ENCODE results near the gene SLC25A21. TPM values are rescaled to one million over a fixed set of nuclear protein-coding genes. Genes with fewer than 3 reads are reported as not detected.

SLC25A21 gene
- total RNA-seq, 4 donors from 2014 or later = 0.08 to 0.29 TPM; not detected in 2

- 57 to 61% methylated on average over 5 of the region's 5 CpGs for WGBS, 2 donors
- H3K4me3 ChIP-seq (ENCODE audit: low read depth, poor library complexity, severe bottlenecking) = no peak overlapping the region
- no peak for DNase-seq (ENCODE audit: low spot score in 2 of 2)
- TF ChIP-seq POLR2A (IDR thresholded peaks at IDR 0.05) = no peak
- TF ChIP-seq, protein P1, sequence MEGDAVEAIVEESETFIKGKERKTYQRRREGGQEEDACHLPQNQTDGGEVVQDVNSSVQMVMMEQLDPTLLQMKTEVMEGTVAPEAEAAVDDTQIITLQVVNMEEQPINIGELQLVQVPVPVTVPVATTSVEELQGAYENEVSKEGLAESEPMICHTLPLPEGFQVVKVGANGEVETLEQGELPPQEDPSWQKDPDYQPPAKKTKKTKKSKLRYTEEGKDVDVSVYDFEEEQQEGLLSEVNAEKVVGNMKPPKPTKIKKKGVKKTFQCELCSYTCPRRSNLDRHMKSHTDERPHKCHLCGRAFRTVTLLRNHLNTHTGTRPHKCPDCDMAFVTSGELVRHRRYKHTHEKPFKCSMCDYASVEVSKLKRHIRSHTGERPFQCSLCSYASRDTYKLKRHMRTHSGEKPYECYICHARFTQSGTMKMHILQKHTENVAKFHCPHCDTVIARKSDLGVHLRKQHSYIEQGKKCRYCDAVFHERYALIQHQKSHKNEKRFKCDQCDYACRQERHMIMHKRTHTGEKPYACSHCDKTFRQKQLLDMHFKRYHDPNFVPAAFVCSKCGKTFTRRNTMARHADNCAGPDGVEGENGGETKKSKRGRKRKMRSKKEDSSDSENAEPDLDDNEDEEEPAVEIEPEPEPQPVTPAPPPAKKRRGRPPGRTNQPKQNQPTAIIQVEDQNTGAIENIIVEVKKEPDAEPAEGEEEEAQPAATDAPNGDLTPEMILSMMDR (IDR thresholded peaks at IDR 0.05) = no peak
- intact Hi-C loops (cut with DNase I; ENCODE audit: low total_unique reads) = no loop called here
Observed at GRCh38 chr14:37116933-37117849, 55.2 kb downstream of the SLC25A21 start.

DNA sequence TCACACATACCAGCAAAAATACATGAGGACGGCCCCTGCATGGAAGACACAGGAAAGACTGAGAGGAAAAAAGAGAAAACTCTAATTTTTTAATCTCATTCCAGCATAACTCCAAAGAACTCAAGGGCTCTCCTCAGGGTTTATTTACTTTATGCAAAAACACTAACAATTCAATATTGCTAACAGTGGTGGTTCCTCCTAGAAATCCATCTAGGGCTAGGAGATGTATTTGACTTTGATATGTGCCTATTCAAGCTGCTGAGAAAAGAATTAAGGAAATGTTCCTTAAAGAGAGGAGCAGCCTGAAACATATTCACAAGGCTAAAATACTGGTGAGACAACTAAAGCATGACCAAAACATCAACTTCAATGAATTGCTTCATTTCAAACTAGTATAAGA lies 57.0 kb downstream of the SLC25A21 start:
- WGBS, 2 donors = 78 to 92% methylated on average over 1 of the region's 1 CpG
- intact Hi-C loops (cut with DNase I; ENCODE audit: low total_unique reads) = no loop called here

GRCh38 chr14:37114559-37114958 lies 57.8 kb downstream of the SLC25A21 start:
- intact Hi-C loops (cut with DNase I; ENCODE audit: low total_unique reads) = no loop called here
- no peak for DNase-seq (ENCODE audit: low spot score in 2 of 2)
- TF ChIP-seq POLR2A (IDR thresholded peaks at IDR 0.05) = no peak
- TF ChIP-seq, protein P1 (IDR thresholded peaks at IDR 0.05) = no peak
- no peak overlapping the region for H3K4me3 ChIP-seq (ENCODE audit: low read depth, poor library complexity, severe bottlenecking)
- WGBS, 2 donors = 76 to 83% methylated on average over 3 of the region's 3 CpGs

More for the DNA sequence above, 57.0 kb downstream of the SLC25A21 start:
- H3K4me3 ChIP-seq (ENCODE audit: low read depth, poor library complexity, severe bottlenecking) = no peak overlapping the region
- TF ChIP-seq, protein P1 (IDR thresholded peaks at IDR 0.05) = no peak
- no peak for TF ChIP-seq POLR2A (IDR thresholded peaks at IDR 0.05)
- DNase-seq (ENCODE audit: low spot score in 2 of 2) = no peak

DNA sequence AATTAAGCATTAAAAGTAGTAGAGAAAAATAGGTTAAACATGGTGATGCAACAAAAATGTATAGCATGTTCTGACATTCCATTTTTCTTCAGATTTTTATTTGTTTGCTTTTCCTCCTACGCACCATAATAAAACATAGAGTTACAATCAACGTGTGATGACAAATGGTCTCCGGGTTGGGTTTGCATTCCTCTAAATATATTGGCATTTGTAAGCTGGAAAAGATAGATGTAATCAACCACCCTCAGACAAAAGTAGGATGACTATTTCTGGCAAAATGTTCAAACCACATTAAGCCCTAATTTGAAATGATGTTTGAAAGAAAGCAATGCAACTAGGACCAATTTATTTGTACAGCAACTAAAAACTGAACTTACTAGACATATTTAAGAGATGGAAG lies 58.4 kb downstream of the SLC25A21 start:
- 46 to 48% methylated on average over 3 of the region's 3 CpGs for WGBS, 2 donors
- H3K4me3 ChIP-seq (ENCODE audit: low read depth, poor library complexity, severe bottlenecking) = no peak overlapping the region
- TF ChIP-seq, protein P1 (IDR thresholded peaks at IDR 0.05) = no peak
- TF ChIP-seq POLR2A (IDR thresholded peaks at IDR 0.05) = no peak
- DNase-seq (ENCODE audit: low spot score in 2 of 2) = no peak
- intact Hi-C loops (cut with DNase I; ENCODE audit: low total_unique reads) = no loop called here

GRCh38 chr14:37098132-37098531 lies 74.3 kb downstream of the SLC25A21 start:
- no peak for DNase-seq (ENCODE audit: low spot score in 2 of 2)
- no peak for TF ChIP-seq POLR2A (IDR thresholded peaks at IDR 0.05)
- TF ChIP-seq, protein P1 (IDR thresholded peaks at IDR 0.05) = no peak
- intact Hi-C loops (cut with DNase I; ENCODE audit: low total_unique reads) = no loop called here
- H3K4me3 ChIP-seq (ENCODE audit: low read depth, poor library complexity, severe bottlenecking) = no peak overlapping the region
- WGBS, 2 donors = 73 to 78% methylated on average over 2 of the region's 2 CpGs

All from lower leg skin (tissue), 4 donors.